Neuronal stem cell (in vitro differentiated cells): Measurements from ENCODE around the gene VARS2.

Experiments used
- DNase-seq: peaks from one replicate; pipeline ENCODE4 v3.0.0-alpha.2; 2013; ENCODE audit warnings: low spot score
- H2AFZ ChIP-seq: one replicate; pipeline ENCODE4 v1.6.1; 2013; ENCODE audit warnings: mild to moderate bottlenecking, low read length, inconsistent platforms
- H2AK5ac ChIP-seq: 2 replicates; pipeline ENCODE4 v1.6.1; 2013; ENCODE audit warnings: low read depth, mild to moderate bottlenecking, inconsistent platforms, low read length, moderate library complexity, mixed read lengths
- H2BK120ac ChIP-seq: 2 replicates; pipeline ENCODE4 v1.6.1; 2013; ENCODE audit warnings: low read depth, mild to moderate bottlenecking, inconsistent platforms, low read length, moderate library complexity, mixed read lengths
- H2BK12ac ChIP-seq: one replicate; pipeline ENCODE4 v1.6.1; 2013; ENCODE audit warnings: low read length, inconsistent platforms
- H2BK15ac ChIP-seq: 2 replicates; pipeline ENCODE4 v1.6.1; 2013; ENCODE audit warnings: mild to moderate bottlenecking, low read length, inconsistent platforms, mixed read lengths
- H2BK5ac ChIP-seq: one replicate; pipeline ENCODE4 v1.6.1; 2013; ENCODE audit warnings: inconsistent platforms, mild to moderate bottlenecking, low read length, moderate library complexity
- H3K14ac ChIP-seq: one replicate; pipeline ENCODE4 v1.6.1; 2013; ENCODE audit warnings: low read length, inconsistent platforms
- H3K18ac ChIP-seq: 2 replicates; pipeline ENCODE4 v1.6.1; 2013; ENCODE audit warnings: low read length, inconsistent platforms
- H3K23ac ChIP-seq: 2 replicates; pipeline ENCODE4 v1.6.1; 2013; ENCODE audit warnings: low read depth, mild to moderate bottlenecking, mixed read lengths, low read length, inconsistent platforms; ENCODE audit not compliant: poor library complexity
- H3K27ac ChIP-seq: replicated peaks from 3 replicates; pipeline ENCODE4 v1.5.1; 2013; ENCODE audit warnings: low read length, inconsistent platforms
- H3K27me3 ChIP-seq, 3 experiments: 2 replicates each; pipeline ENCODE4 v1.6.1; 2013; ENCODE audit warnings: low read length in 3 of 3, mild to moderate bottlenecking in 2 of 3, inconsistent platforms in 1 of 3, low read depth in 1 of 3, mixed read lengths in 1 of 3, moderate library complexity in 1 of 3; ENCODE audit not compliant: control insufficient read depth in 3 of 3, insufficient read depth in 3 of 3
- H3K36me3 ChIP-seq, 2 donors: replicated peaks in 1 of 2; 2 replicates each; pipeline ENCODE4 v1.6.1; 2013; ENCODE audit warnings: low read length in 2 of 2; ENCODE audit not compliant: control insufficient read depth in 2 of 2, insufficient read depth in 2 of 2
- H3K4ac ChIP-seq: 2 replicates; pipeline ENCODE4 v1.6.1; 2013; ENCODE audit warnings: inconsistent platforms, mild to moderate bottlenecking, low read length, moderate library complexity
- H3K4me1 ChIP-seq, 2 donors: 1 replicate in 1 of 2; 2 replicates in 1 of 2; pipeline ENCODE4 v1.6.1; 2013; ENCODE audit warnings: low read length in 2 of 2, low read depth in 1 of 2; ENCODE audit not compliant: control insufficient read depth in 2 of 2, insufficient read depth in 1 of 2
- H3K4me2 ChIP-seq: one replicate; pipeline ENCODE4 v1.6.1; 2013; ENCODE audit warnings: mild to moderate bottlenecking, low read length, inconsistent platforms; ENCODE audit not compliant: insufficient read depth, poor library complexity, severe bottlenecking
- H3K4me3 ChIP-seq, 2 donors: 2 replicates each; pipeline ENCODE4 v1.5.1; 2013; ENCODE audit warnings: low read length in 2 of 2, mild to moderate bottlenecking in 2 of 2, inconsistent platforms in 1 of 2, moderate library complexity in 1 of 2
- H3K79me1 ChIP-seq: one replicate; pipeline ENCODE4 v1.6.1; 2013; ENCODE audit warnings: low read depth, mild to moderate bottlenecking, inconsistent platforms, low read length, moderate library complexity
- H3K9ac ChIP-seq: one replicate; pipeline ENCODE4 v1.6.1; 2013; ENCODE audit warnings: mild to moderate bottlenecking, low read depth, low read length, inconsistent platforms; ENCODE audit not compliant: poor library complexity
- H3K9me3 ChIP-seq, 2 donors: replicated peaks in 1 of 2; 2 replicates each; pipeline versions ENCODE3 to v1.6.1; 2013; ENCODE audit warnings: low read length in 2 of 2, mild to moderate bottlenecking in 2 of 2, inconsistent platforms in 1 of 2, low read depth in 1 of 2, mixed read lengths in 1 of 2, moderate library complexity in 1 of 2; ENCODE audit not compliant: control insufficient read depth in 2 of 2, insufficient read depth in 1 of 2
- H4K8ac ChIP-seq: one replicate; pipeline ENCODE4 v1.6.1; 2013; ENCODE audit warnings: low read depth, mild to moderate bottlenecking, inconsistent platforms, low read length, moderate library complexity
- H4K91ac ChIP-seq: one replicate; pipeline ENCODE4 v1.6.1; 2013; ENCODE audit warnings: low read length, low read depth, mild to moderate bottlenecking, inconsistent platforms; ENCODE audit not compliant: poor library complexity
- WGBS, 2 donors: extraction: QIAGEN DNeasy Blood & Tissue Kit; methylation state at CpG; one replicate each; pipeline ENCODE4 v1.1.7; 2013; ENCODE audit warnings: missing lambda C conversion rate in 2 of 2, mixed read lengths in 1 of 2; ENCODE audit not compliant: insufficient read length in 2 of 2, insufficient replicate concordance in 1 of 2; ENCODE audit errors: extremely low coverage in 2 of 2; 5-methylcytosine and 5-hydroxymethylcytosine counted together

Gene VARS2

DNA sequence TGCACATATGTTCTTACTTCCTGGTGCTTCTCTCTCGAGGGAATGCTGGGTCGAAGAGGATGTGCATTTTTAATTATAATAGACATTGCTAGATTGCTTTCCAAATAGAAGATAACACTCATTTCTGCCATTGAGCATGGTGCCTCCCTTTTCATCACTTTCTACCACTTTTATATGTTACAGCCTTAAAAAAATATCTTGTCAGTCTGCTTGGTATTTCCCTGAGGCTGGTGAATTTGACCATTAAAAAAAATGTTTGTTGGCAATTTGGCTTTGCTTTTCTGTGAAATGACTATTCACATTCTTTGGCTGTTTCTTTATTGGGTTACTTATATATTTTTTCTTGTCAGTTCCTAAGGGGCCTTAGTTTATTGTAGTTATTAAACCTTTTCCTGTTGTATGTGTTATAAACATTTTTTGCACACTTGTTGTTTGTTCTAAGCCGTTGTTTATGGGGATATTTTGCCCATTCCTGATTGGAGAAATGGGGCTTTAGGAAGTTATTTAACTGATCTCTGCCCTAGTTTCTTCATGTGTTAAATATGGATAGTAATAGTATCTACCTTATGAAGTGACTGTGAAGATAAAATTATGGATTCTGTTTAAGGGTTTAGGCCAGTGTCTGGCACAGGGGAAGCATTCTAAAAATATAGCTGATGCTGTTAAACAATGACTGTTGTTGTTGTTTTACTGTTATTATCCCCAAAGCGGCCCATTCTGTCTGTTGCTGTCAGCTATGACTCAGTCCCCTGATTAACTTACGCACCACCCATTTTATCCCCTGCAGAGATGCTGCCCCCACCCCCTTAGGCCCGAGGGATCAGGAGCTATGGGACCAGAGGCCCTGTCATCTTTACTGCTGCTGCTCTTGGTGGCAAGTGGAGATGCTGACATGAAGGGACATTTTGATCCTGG lies 25.9 kb upstream of the VARS2 start:
- WGBS, 2 donors = no CpG with 5 or more reads among the region's 6 CpGs
- peak overlapping the region in 1 of 2 donors; percentile 1 for H3K4me3 ChIP-seq

DNA sequence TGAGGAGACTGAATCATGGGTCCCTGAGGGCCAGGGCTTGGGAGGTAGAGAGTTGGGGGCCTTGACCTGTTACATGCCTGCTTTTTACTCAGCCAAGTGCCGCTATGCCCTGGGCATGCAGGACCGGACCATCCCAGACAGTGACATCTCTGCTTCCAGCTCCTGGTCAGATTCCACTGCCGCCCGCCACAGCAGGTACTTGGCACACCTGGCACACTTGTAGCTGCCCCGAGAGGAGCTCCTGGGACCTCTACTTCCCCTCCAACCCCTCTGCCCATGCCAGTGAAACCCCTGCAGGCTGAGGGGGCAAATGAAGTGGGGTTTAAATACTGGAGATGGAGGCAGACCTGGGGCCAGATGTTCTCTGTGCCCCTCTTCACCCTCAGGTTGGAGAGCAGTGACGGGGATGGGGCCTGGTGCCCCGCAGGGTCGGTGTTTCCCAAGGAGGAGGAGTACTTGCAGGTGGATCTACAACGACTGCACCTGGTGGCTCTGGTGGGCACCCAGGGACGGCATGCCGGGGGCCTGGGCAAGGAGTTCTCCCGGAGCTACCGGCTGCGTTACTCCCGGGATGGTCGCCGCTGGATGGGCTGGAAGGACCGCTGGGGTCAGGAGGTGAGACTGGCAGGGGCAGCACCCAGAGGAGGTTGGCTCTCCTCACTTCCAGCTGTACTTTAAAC lies 25.1 kb upstream of the VARS2 start:
- Histone ChIP-seq H2BK15ac (peak overlapping the region; percentile 46), H3K18ac (peak overlapping the region; percentile 24), H2BK12ac (peak overlapping the region; percentile 32), H3K14ac (peak overlapping the region; percentile 84), H3K36me3 (peaks cover 49 to 82% of the 10 kb centered on the region in 2 donors), H3K4ac (no peak overlapping the region), H3K23ac (peak overlapping the region; percentile 83), H4K91ac (no peak overlapping the region), H3K79me1 (peaks cover 38% of the 10 kb centered on the region), H3K4me3 (peak overlapping the region in 1 of 2 donors; percentile 1), H3K4me1 (peaks cover 29 to 34% of the 10 kb centered on the region in 2 donors), H2AK5ac (peak overlapping the region; percentile 98), H2BK120ac (peak overlapping the region; percentile 8), H3K4me2 (no peak overlapping the region), H2AFZ (no peak overlapping the region), H4K8ac (no peak overlapping the region), H3K27me3 (no peaks in the 10 kb centered on the region), H3K27ac (no peak overlapping the region), H3K9me3 (no peaks in the 10 kb centered on the region), H3K9ac (peak overlapping the region; percentile 56), H2BK5ac (no peak overlapping the region)
- no CpG with 5 or more reads among the region's 18 CpGs for WGBS, 2 donors
- no peak for DNase-seq

More for the DNA sequence above, 25.9 kb upstream of the VARS2 start:
- Histone ChIP-seq H2BK12ac (no peak overlapping the region), H3K4me1 (peaks cover 31 to 37% of the 10 kb centered on the region in 2 donors), H2BK120ac (no peak overlapping the region), H3K27me3 (no peaks in the 10 kb centered on the region), H2AK5ac (peak overlapping the region; percentile 98), H3K36me3 (peaks cover 42 to 75% of the 10 kb centered on the region in 2 donors), H3K9ac (peak overlapping the region; percentile 56), H2BK15ac (peak overlapping the region; percentile 46), H3K9me3 (no peaks in the 10 kb centered on the region), H2BK5ac (no peak overlapping the region), H4K91ac (no peak overlapping the region), H3K79me1 (peaks cover 35% of the 10 kb centered on the region), H3K27ac (no peak overlapping the region), H3K14ac (no peak overlapping the region), H3K18ac (peak overlapping the region; percentile 24), H3K23ac (peak overlapping the region; percentile 83), H3K4ac (no peak overlapping the region), H3K4me2 (no peak overlapping the region), H4K8ac (no peak overlapping the region), H2AFZ (no peak overlapping the region)
- no peak for DNase-seq

DNA sequence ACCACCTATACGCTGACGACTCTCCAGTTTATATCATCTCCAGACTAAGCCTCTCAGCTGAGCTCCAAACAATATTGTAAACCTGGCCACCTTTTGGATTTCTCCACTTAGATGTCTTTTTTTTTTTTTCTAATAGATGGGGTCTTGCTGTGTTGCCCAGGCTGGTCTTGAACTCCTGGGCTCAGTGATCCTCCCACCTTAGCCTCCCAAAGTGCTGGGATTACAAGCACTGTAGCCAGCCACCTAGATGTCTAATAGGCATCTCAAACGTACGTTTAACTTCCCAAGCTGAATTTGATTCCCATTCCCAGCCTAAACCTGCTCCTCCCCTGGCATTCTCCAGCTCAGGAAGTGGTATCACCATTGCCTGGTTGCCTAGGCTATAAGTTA lies 24.5 kb upstream of the VARS2 start:
- whole genome bisulfite sequencing, 2 donors = no CpG with 5 or more reads among the region's 4 CpGs
- Histone ChIP-seq H4K8ac (no peak overlapping the region), H3K23ac (no peak overlapping the region), H3K4me1 (peaks cover 29 to 36% of the 10 kb centered on the region in 2 donors), H3K9me3 (no peaks in the 10 kb centered on the region), H3K18ac (no peak overlapping the region), H3K4me3 (no peak overlapping the region), H2BK5ac (no peak overlapping the region), H2BK120ac (peak overlapping the region; percentile 8), H3K14ac (no peak overlapping the region), H3K4ac (no peak overlapping the region), H3K79me1 (peaks cover 42% of the 10 kb centered on the region), H3K4me2 (no peak overlapping the region), H4K91ac (no peak overlapping the region), H3K27ac (no peak overlapping the region), H2AFZ (no peak overlapping the region), H2BK12ac (no peak overlapping the region), H3K36me3 (peaks cover 54 to 88% of the 10 kb centered on the region in 2 donors), H3K27me3 (no peaks in the 10 kb centered on the region), H2BK15ac (no peak overlapping the region), H3K9ac (no peak overlapping the region), H2AK5ac (peak overlapping the region; percentile 98)
- DNase-seq = no peak
